Activated naive CD8-positive, alpha-beta T cell treated with anti-CD3 and anti-CD28 coated beads, Interleukin-2, amount 50 U/mL, for 16 hours (primary cell): ENCODE measurements around the gene TTC9B.

Experiments
- DNase-seq: peaks from one replicate; pipeline ENCODE4 v3.0.0-alpha.2; 2020; ENCODE audit warnings: low read depth, low spot score

Gene TTC9B

GRCh38 chr19:40249201-40249600 lies 31.0 kb upstream of the TTC9B start:
- DNase-seq: no peak

GRCh38 chr19:40247735-40248262 lies 29.6 kb upstream of the TTC9B start:
- DNase-seq: no peak

- no peak for DNase-seq
Observed at GRCh38 chr19:40247178-40247577, 29.0 kb upstream of the TTC9B start.

GRCh38 chr19:40246292-40247073 lies 28.3 kb upstream of the TTC9B start:
- no peak for DNase-seq

- no peak for DNase-seq
Observed at GRCh38 chr19:40245506-40246128, 27.4 kb upstream of the TTC9B start.

- no peak for DNase-seq
Observed at GRCh38 chr19:40244579-40245317, 26.6 kb upstream of the TTC9B start.

GRCh38 chr19:40243181-40243580 lies 25.0 kb upstream of the TTC9B start:
- DNase-seq: no peak

- no peak for DNase-seq
Observed at GRCh38 chr19:40242480-40242879, 24.3 kb upstream of the TTC9B start.

- DNase-seq: no peak
Observed at GRCh38 chr19:40241809-40242384, 23.7 kb upstream of the TTC9B start.

- DNase-seq: no peak
Observed at GRCh38 chr19:40241125-40241808, 23.1 kb upstream of the TTC9B start.

- no peak for DNase-seq
Observed at GRCh38 chr19:40240332-40240731, 22.1 kb upstream of the TTC9B start.

GRCh38 chr19:40239415-40240226 lies 21.4 kb upstream of the TTC9B start:
- DNase-seq: no peak

GRCh38 chr19:40238775-40239174 lies 20.6 kb upstream of the TTC9B start:
- no peak for DNase-seq

- no peak for DNase-seq
Observed at GRCh38 chr19:40237791-40238190, 19.6 kb upstream of the TTC9B start.

- DNase-seq: no peak
Observed at GRCh38 chr19:40236366-40236765, 18.2 kb upstream of the TTC9B start.

GRCh38 chr19:40236026-40236355 lies 17.8 kb upstream of the TTC9B start:
- no peak for DNase-seq

- DNase-seq: no peak
Observed at GRCh38 chr19:40235238-40236025, 17.2 kb upstream of the TTC9B start.

GRCh38 chr19:40234429-40235237 lies 16.4 kb upstream of the TTC9B start:
- no peak for DNase-seq

GRCh38 chr19:40233811-40234389 lies 15.7 kb upstream of the TTC9B start:
- DNase-seq: no peak
